Breast epithelium (tissue), 4 donors: ENCODE measurements around the gene EID2. TPM values are rescaled to one million over a fixed set of nuclear protein-coding genes. Genes with fewer than 3 reads are reported as not detected.

Source experiments
- DNase-seq, 2 donors: peaks; one replicate each; pipeline ENCODE4 v3.0.0-alpha.2; 2019; ENCODE audit warnings: low spot score in 2 of 2
- H3K27ac ChIP-seq, 2 donors: fragments of 200-600 bp; sonication (generic) in 1 of 2; one replicate each; pipeline ENCODE4 v1.5.1; 2016 to 2019; ENCODE audit warnings: mild to moderate bottlenecking in 1 of 2
- H3K27me3 ChIP-seq, 2 donors: fragments of 200-600 bp; sonication (generic) in 1 of 2; one replicate each; pipeline versions ENCODE4 v1.5.1 to v1.6.0; 2017 to 2019; ENCODE audit warnings: control low read depth in 1 of 2, mild to moderate bottlenecking in 1 of 2
- H3K36me3 ChIP-seq: fragments of 200-600 bp; one replicate; pipeline ENCODE4 v1.5.1; 2019
- H3K4me1 ChIP-seq, 2 donors: fragments of 200-600 bp; sonication (generic); one replicate each; pipeline ENCODE4 v1.5.1; 2016 to 2019; ENCODE audit warnings: control low read depth in 1 of 2
- H3K4me3 ChIP-seq, 3 donors: fragments of 200-600 bp; sonication (generic); 1 replicate in 2 of 3; 2 replicates in 1 of 3; pipeline ENCODE4 v1.5.1; 2016 to 2019; ENCODE audit warnings: mild to moderate bottlenecking in 3 of 3, moderate library complexity in 2 of 3
- H3K9me3 ChIP-seq, 2 donors: fragments of 200-600 bp; sonication (generic) in 1 of 2; one replicate each; pipeline ENCODE4 v1.5.1; 2016 to 2019; ENCODE audit warnings: control low read depth in 1 of 2
- CTCF ChIP-seq, 3 donors: fragments of 450-650 bp; IDR thresholded peaks; one replicate each; pipeline ENCODE4 v1.5.1; 2016 to 2017; ENCODE audit warnings: antibody characterized with exemption in 3 of 3, mild to moderate bottlenecking in 3 of 3, moderate library complexity in 3 of 3
- POLR2A ChIP-seq: fragments of 450-650 bp; IDR thresholded peaks from one replicate; pipeline ENCODE4 v1.6.1; 2016; ENCODE audit warnings: antibody characterized with exemption, mild to moderate bottlenecking, moderate library complexity
- POLR2AphosphoS5 ChIP-seq, 3 donors: sonication (generic); formaldehyde crosslinking; IDR thresholded peaks; one replicate each; pipeline ENCODE4 v1.6.1; 2017; ENCODE audit warnings: antibody characterized with exemption in 3 of 3
- intact Hi-C: fragments of 100-400 bp; cut with DNase I; formaldehyde crosslinking; loops from one replicate; pipeline ENCODE4 v1.15.1; 2023; ENCODE audit warnings: low total_unique reads
- total RNA-seq, 3 donors: library from RNA; depleted of rRNA; stranded (reverse); fragments of >200 nt; gene quantifications; one replicate each; pipeline ENCODE4 v1.1.0, GENCODE V29; 2016

The EID2 gene
- total RNA-seq, 3 donors from 2014 or later = 13.0 to 14.7 (median 13.4) TPM

DNA sequence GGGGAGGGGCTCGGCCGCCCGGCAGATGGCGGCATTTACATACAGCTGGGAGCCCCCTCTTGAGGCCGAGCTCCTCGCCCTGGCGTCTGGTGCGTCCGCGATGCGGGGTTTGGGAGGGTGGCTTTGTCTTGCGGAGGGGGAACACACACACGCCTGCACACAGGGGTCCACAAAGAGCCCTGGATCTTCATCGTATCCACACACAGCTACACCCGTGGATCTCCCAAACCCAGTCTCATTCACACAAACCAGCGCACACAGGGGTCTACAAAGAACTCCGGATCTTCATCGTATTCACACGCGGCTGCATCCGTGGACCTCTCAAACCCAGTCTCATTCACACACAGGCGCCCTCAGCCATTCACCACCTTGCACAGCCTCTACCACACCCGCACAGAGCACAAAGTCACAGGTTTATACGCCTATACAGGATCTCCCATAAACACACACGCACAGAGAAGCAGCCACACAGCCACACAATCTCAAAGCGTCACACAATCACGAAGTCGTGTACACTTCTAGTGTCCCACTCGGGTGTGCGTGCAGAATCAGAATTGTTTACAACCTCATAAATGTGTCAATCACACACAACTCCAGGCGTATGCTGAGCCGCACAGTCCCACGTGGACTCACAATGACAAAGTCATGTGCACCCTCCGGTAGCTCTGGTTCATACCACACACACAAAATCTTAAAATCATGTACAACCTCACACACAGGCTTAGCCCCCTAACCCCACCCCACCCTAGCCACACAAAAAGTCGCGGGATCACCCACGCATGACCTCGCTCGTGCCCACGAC, 41.8 kb downstream of the EID2 start:
- Histone ChIP-seq H3K36me3 (no peaks in the 10 kb centered on the region), H3K27me3 (peaks cover 7 to 64% of the 10 kb centered on the region in 2 donors), H3K27ac (no peak overlapping the region), H3K4me1 (peaks cover 3 to 11% of the 10 kb centered on the region in 2 donors), H3K4me3 (peak overlapping the region in 1 of 3 donors; percentile 38), H3K9me3 (no peaks in the 10 kb centered on the region)
- intact Hi-C loops = no loop called here
- no peak for DNase-seq
- TF ChIP-seq CTCF (IDR thresholded peaks at IDR 0.05) = no peak
- TF ChIP-seq POLR2A = no peak

DNA sequence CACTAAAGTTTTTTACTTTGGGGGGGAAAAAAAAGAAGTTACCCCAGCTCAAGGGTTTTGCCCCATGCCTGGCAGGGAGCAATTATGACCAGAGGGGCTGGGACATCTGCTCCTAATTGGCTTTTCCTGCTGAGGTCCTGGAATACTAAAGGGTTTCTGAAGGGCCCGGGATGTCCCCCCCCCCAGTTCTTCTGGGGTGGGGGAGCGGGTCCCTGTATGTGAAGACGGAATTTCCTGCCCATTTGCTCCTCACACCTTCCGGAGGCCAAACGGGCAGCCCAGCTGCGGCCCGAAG, 42.3 kb downstream of the EID2 start:
- Histone ChIP-seq H3K4me3 (peak overlapping the region in 1 of 3 donors; percentile 38), H3K27me3 (peaks cover 7 to 59% of the 10 kb centered on the region in 2 donors), H3K9me3 (no peaks in the 10 kb centered on the region), H3K36me3 (no peaks in the 10 kb centered on the region), H3K27ac (no peak overlapping the region), H3K4me1 (peaks cover 2 to 11% of the 10 kb centered on the region in 2 donors)
- TF ChIP-seq CTCF (IDR thresholded peaks at IDR 0.05) (no peak), POLR2A (no peak), POLR2AphosphoS5 (IDR thresholded peaks at IDR 0.05) (no peak)
- intact Hi-C loops = no loop called here
- no peak for DNase-seq

GRCh38 chr19:39496063-39496462, 43.9 kb downstream of the EID2 start:
- TF ChIP-seq POLR2AphosphoS5 (IDR thresholded peaks at IDR 0.05) = no peak
- TF ChIP-seq POLR2A = no peak
- TF ChIP-seq CTCF (IDR thresholded peaks at IDR 0.05) = no peak
- peaks cover 7 to 52% of the 10 kb centered on the region in 2 donors for H3K27me3 ChIP-seq
- H3K4me3 ChIP-seq = no peak overlapping the region
- no peaks in the 10 kb centered on the region for H3K9me3 ChIP-seq
- H3K36me3 ChIP-seq = no peaks in the 10 kb centered on the region
- no peak overlapping the region for H3K27ac ChIP-seq
- H3K4me1 ChIP-seq = peaks cover 0 to 11% of the 10 kb centered on the region in 2 donors
- intact Hi-C loops = no loop called here
- no peak for DNase-seq

- no peak for DNase-seq
- Histone ChIP-seq H3K9me3 (no peaks in the 10 kb centered on the region), H3K4me3 (no peak overlapping the region), H3K27me3 (peaks cover 7 to 38% of the 10 kb centered on the region in 2 donors), H3K4me1 (peaks cover 0 to 11% of the 10 kb centered on the region in 2 donors), H3K27ac (no peak overlapping the region), H3K36me3 (peaks cover 4% of the 10 kb centered on the region)
- intact Hi-C loops = no loop called here
- no peak for TF ChIP-seq POLR2AphosphoS5 (IDR thresholded peaks at IDR 0.05)
- TF ChIP-seq CTCF (IDR thresholded peaks at IDR 0.05) = no peak
- TF ChIP-seq POLR2A = no peak
Observed at GRCh38 chr19:39494661-39495060, 45.3 kb downstream of the EID2 start.

DNA sequence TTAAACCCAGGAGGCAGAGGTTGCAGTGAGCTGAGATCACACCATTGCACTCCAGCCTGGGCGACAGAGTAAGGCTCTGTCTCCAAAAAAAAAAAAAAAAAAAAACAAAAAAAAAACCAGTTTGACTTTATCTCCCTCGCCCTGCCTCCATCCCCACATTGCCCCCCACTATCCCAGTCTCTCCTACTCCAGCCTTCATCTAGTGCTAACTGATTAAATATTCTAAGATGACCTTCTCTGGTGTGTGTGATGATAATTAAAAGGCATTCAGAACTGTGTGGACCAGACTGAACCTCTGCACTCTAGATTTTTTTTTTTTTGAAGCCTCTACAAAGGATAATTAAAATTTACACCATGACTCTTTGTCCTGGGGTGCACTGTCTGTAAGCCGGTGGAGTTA, 47.2 kb downstream of the EID2 start:
- intact Hi-C loops = no loop called here

More for the DNA sequence above, 47.2 kb downstream of the EID2 start:
- Histone ChIP-seq H3K9me3 (no peaks in the 10 kb centered on the region), H3K27ac (no peak overlapping the region), H3K4me1 (no peaks in the 10 kb centered on the region), H3K4me3 (no peak overlapping the region), H3K36me3 (peaks cover 19% of the 10 kb centered on the region), H3K27me3 (peaks cover 0 to 20% of the 10 kb centered on the region in 2 donors)
- no peak for DNase-seq
- TF ChIP-seq POLR2A = no peak
- TF ChIP-seq POLR2AphosphoS5 (IDR thresholded peaks at IDR 0.05) = no peak
- no peak for TF ChIP-seq CTCF (IDR thresholded peaks at IDR 0.05)
